B cell (primary cell): ENCODE results near the gene KHNYN. TPM values are rescaled to one million over a fixed set of nuclear protein-coding genes. Genes with fewer than 3 reads are reported as not detected.
"Not testable (repeated sequence)": the region's sequence is repeated elsewhere in the genome, so short reads cannot be mapped to it uniquely, and the experiment has no call there.

Experiments used
- ATAC-seq: fragments of 200-7000 bp; cut with Tn5 transposase; one replicate; pipeline ENCODE4 v1.10.0; 2021; ENCODE audit warnings: low read depth, mild to moderate bottlenecking, moderate number of reproducible peaks, moderate library complexity
- CTCF ChIA-PET: fragments of 350-600 bp; sonication (Branson Sonifier 250); formaldehyde crosslinking; loops from one replicate; lab custom pipeline; 2021; ENCODE audit warnings: antibody characterized with exemption, inconsistent platforms; lab: Charles Lee
- POLR2A ChIA-PET: fragments of 350-600 bp; sonication (Branson Sonifier 250); formaldehyde crosslinking; loops from one replicate; lab custom pipeline; 2021; ENCODE audit warnings: antibody characterized with exemption; lab: Charles Lee
- DNase-seq: peaks from one replicate; pipeline ENCODE4 v3.0.0; 2013
- H2AFZ ChIP-seq: 2 replicates; pipeline ENCODE4 v1.6.1; 2012; ENCODE audit warnings: mild to moderate bottlenecking, low read depth, low read length; ENCODE audit not compliant: insufficient read depth, poor library complexity, severe bottlenecking
- H3K27ac ChIP-seq, 2 donors: 1 replicate in 1 of 2; 2 replicates in 1 of 2; pipeline ENCODE4 v1.5.1; 2012 to 2013; ENCODE audit warnings: low read length in 2 of 2, mild to moderate bottlenecking in 2 of 2, moderate library complexity in 1 of 2
- H3K27me3 ChIP-seq, 4 experiments: fragments of 200-600 bp in 1 of 4; sonication (generic) in 1 of 4; replicated peaks in 1 of 4; 1 replicate in 2 of 4; 2 replicates in 2 of 4; pipeline versions ENCODE4 v1.6.1 to v1.7.0; 2013 to 2016; ENCODE audit warnings: low read length in 3 of 4, mild to moderate bottlenecking in 2 of 4, mixed read lengths in 1 of 4, moderate library complexity in 1 of 4; ENCODE audit not compliant: insufficient read depth in 4 of 4, control insufficient read depth in 3 of 4; ENCODE audit errors: control extremely low read depth in 1 of 4
- H3K36me3 ChIP-seq, 2 experiments: replicated peaks in 1 of 2; 1 replicate in 1 of 2; 2 replicates in 1 of 2; pipeline versions ENCODE4 v1.6.1 to v1.7.1; 2013; ENCODE audit warnings: low read length in 1 of 2; ENCODE audit not compliant: insufficient read depth in 2 of 2, control insufficient read depth in 1 of 2; ENCODE audit errors: control extremely low read depth in 1 of 2, extremely low read depth in 1 of 2
- H3K4me1 ChIP-seq, 2 donors: fragments of 200-600 bp in 1 of 2; sonication (generic) in 1 of 2; 1 replicate in 1 of 2; 2 replicates in 1 of 2; pipeline versions ENCODE4 v1.5.1 to v1.6.1; 2013 to 2017; ENCODE audit warnings: low read length in 2 of 2; ENCODE audit not compliant: control insufficient read depth in 2 of 2, insufficient read depth in 2 of 2
- H3K4me2 ChIP-seq: replicated peaks from 2 replicates; pipeline ENCODE3; 2012; ENCODE audit warnings: mild to moderate bottlenecking, low read depth, low read length; ENCODE audit not compliant: poor library complexity, severe bottlenecking
- H3K4me3 ChIP-seq, 5 experiments: fragments of 200-600 bp in 1 of 5; sonication (generic) in 1 of 5; 1 replicate in 3 of 5; 2 replicates in 2 of 5; pipeline versions ENCODE4 v1.5.1 to v1.7.0; 2011 to 2016; ENCODE audit warnings: low read length in 4 of 5, mild to moderate bottlenecking in 4 of 5, low read depth in 2 of 5, control low read depth in 1 of 5, moderate library complexity in 1 of 5; ENCODE audit not compliant: insufficient read depth in 1 of 5; ENCODE audit errors: control extremely low read depth in 1 of 5, extremely low read depth in 1 of 5
- H3K79me2 ChIP-seq: fragments of 200-600 bp; sonication (generic); one replicate; pipeline ENCODE4 v1.6.0; 2016; ENCODE audit warnings: low read length; ENCODE audit not compliant: control insufficient read depth, insufficient read depth
- H3K9ac ChIP-seq: fragments of 200-600 bp; sonication (generic); 2 replicates; pipeline ENCODE4 v1.6.1; 2017; ENCODE audit warnings: mild to moderate bottlenecking, low read length, moderate library complexity
- H3K9me3 ChIP-seq, 3 donors: one replicate each; pipeline versions ENCODE4 v1.6.1 to v1.7.1; 2013; ENCODE audit warnings: low read length in 2 of 3; ENCODE audit not compliant: control insufficient read depth in 2 of 3, insufficient read depth in 1 of 3; ENCODE audit errors: control extremely low read depth in 1 of 3
- H4K20me1 ChIP-seq: 2 replicates; pipeline ENCODE4 v1.6.0; 2012; ENCODE audit warnings: mild to moderate bottlenecking, low read length; ENCODE audit not compliant: insufficient read depth, control insufficient read depth, poor library complexity, severe bottlenecking
- H3K27ac Mint-ChIP-seq: one replicate; pipeline ENCODE4 v1.8.0; 2021; ENCODE audit warnings: mixed read lengths
- H3K27me3 Mint-ChIP-seq: one replicate; pipeline ENCODE4 v1.8.0; 2021; ENCODE audit warnings: mixed read lengths
- H3K4me1 Mint-ChIP-seq: one replicate; pipeline ENCODE4 v1.8.0; 2021; ENCODE audit warnings: mixed read lengths
- H3K4me3 Mint-ChIP-seq: one replicate; pipeline ENCODE4 v1.8.0; 2021; ENCODE audit warnings: mixed read lengths
- H3K9me3 Mint-ChIP-seq: one replicate; pipeline ENCODE4 v1.8.0; 2022; ENCODE audit warnings: mixed read lengths; ENCODE audit not compliant: insufficient read depth
- EZH2 ChIP-seq: IDR thresholded peaks from 2 replicates; pipeline ENCODE4 v1.6.1; 2012; ENCODE audit warnings: borderline replicate concordance, low read depth, mild to moderate bottlenecking, moderate library complexity, low read length; ENCODE audit not compliant: insufficient read depth, poor library complexity, severe bottlenecking
- WGBS: methylation state at CpG from one replicate; pipeline ENCODE4 v1.1.5; 2013; ENCODE audit warnings: missing lambda C conversion rate; ENCODE audit not compliant: insufficient coverage; 5-methylcytosine and 5-hydroxymethylcytosine counted together
- intact Hi-C: fragments of 100-400 bp; cut with micrococcal nuclease; formaldehyde crosslinking; loops from one replicate; pipeline ENCODE4 v1.10.0; 2022
- polyA plus RNA-seq: library from polyadenylated mRNA; depleted of rRNA; stranded (reverse); fragments of >200 nt; gene quantifications from 2 replicates; pipeline ENCODE4 v1.2.3, GENCODE V29; 2012
- total RNA-seq, 2 donors: library from RNA; stranded (reverse); fragments of 120-200 nt in 1 of 2; gene quantifications; 1 replicate in 1 of 2; 2 replicates in 1 of 2; pipeline versions ENCODE4 v1.2.3 to v1.2.4, GENCODE V29; 2013 to 2022
- TF ChIP-seq, protein P1 (sequence below): fragments of 200-600 bp; IDR thresholded peaks from one replicate; pipeline ENCODE4 v1.8.0; 2022; ENCODE audit warnings: antibody characterized with exemption, mild to moderate bottlenecking

The KHNYN gene
- total and polyA plus RNA-seq, 2 donors (not counting 1 experiment from before 2014, with no cell fraction given) = 74.4 to 184 TPM

DNA sequence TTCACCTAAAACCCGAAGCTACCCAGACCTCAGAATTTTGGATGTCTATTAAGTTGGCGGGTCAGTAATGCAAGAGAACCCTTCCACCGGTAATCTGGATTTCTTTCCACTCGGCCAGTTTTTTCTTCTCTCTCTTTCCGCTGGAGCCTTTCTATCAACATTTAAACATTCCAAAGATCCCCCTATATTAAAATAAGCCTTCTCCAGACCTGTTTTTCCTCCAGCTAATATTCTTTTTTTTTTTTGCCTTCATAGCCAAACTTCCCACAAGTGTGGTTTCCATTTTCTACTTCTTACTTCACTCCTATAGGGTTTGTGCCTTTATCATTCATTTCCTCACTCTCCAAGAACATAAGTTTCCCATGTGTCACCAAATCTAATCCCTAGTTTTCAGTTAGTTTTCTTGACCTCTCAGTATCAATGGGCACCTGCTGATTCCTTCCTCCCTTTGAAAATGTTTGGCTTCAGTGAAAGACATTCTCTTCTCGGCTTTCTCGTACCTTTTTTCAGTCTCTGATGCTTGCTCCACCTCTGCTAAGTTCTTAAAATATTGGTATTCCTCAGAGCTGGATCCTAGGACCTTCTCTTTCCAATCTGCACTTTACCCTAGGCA, 13.4 kb downstream of the KHNYN start:
- no peak for ATAC-seq
- peak overlapping the region; percentile 86 for H3K4me2 ChIP-seq
- H3K4me3 Mint-ChIP-seq = peak overlapping the region; percentile 97
- TF ChIP-seq EZH2 = no peak
- TF ChIP-seq, protein P1, sequence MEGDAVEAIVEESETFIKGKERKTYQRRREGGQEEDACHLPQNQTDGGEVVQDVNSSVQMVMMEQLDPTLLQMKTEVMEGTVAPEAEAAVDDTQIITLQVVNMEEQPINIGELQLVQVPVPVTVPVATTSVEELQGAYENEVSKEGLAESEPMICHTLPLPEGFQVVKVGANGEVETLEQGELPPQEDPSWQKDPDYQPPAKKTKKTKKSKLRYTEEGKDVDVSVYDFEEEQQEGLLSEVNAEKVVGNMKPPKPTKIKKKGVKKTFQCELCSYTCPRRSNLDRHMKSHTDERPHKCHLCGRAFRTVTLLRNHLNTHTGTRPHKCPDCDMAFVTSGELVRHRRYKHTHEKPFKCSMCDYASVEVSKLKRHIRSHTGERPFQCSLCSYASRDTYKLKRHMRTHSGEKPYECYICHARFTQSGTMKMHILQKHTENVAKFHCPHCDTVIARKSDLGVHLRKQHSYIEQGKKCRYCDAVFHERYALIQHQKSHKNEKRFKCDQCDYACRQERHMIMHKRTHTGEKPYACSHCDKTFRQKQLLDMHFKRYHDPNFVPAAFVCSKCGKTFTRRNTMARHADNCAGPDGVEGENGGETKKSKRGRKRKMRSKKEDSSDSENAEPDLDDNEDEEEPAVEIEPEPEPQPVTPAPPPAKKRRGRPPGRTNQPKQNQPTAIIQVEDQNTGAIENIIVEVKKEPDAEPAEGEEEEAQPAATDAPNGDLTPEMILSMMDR = no peak
- H3K36me3 ChIP-seq = peaks cover 0 to 27% of the 10 kb centered on the region in 2 experiments
- no peaks in the 10 kb centered on the region for H3K27me3 ChIP-seq
- H4K20me1 ChIP-seq = peaks cover 37% of the 10 kb centered on the region
- H3K27ac Mint-ChIP-seq = peak overlapping the region; percentile 98
- intact Hi-C loops = loop anchor here (2.0 to 5.0 kb wide), 5 partner anchors 296 to 1142 kb away; partner anchors contain the start of genes AP1G2, DCAF11, NRL and PABPN1
- H3K9me3 ChIP-seq = no peaks in the 10 kb centered on the region
- no peak for DNase-seq
- H3K9me3 Mint-ChIP-seq = no peaks in the 10 kb centered on the region
- 17% methylated on average over 6 of the region's 7 CpGs for WGBS
- POLR2A ChIA-PET = interaction anchor here (0.7 to 2.2 kb wide), 3 partner anchors 12 to 201 kb away, joined by 7 to 18 read pairs (median 7); partner anchors contain the start of genes CBLN3, KHNYN and TINF2
- H3K4me3 ChIP-seq = peak overlapping the region; percentile 63 to 98 (median 94)
- H3K79me2 ChIP-seq = peaks cover 24% of the 10 kb centered on the region
- H3K4me1 ChIP-seq = peaks cover 15 to 25% of the 10 kb centered on the region in 2 donors
- CTCF ChIA-PET = interaction anchor here (1.4 to 5.0 kb wide), 3 partner anchors 12 to 110 kb away, joined by 5 to 56 read pairs (median 37); partner anchors contain the start of genes CBLN3 and KHNYN
- no peaks in the 10 kb centered on the region for H3K27me3 Mint-ChIP-seq
- H3K27ac ChIP-seq = peak overlapping the region; percentile 96
- H3K9ac ChIP-seq = peak overlapping the region; percentile 61
- H2AFZ ChIP-seq = peak overlapping the region; percentile 64
- peaks cover 42% of the 10 kb centered on the region for H3K4me1 Mint-ChIP-seq

DNA sequence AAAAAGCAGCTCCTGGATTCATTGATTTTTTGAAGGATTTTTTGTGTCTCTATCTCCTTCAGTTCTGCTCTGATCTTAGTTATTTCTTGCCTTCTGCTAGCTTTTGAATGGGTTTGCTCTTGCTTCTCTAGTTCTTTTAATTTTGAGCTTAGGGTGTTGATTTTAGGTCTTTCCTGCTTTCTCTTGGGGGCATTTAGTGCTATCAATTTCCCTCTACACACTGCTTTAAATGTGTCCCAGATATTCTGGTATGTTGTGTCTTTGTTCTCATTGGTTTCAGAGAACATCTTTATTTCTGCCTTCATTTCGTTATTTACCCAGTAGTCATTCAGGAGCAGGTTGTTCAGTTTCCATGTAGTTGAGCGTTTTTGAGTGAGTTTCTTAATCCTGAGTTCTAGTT, 21.1 kb downstream of the KHNYN start:
- ATAC-seq, H3K79me2 ChIP-seq, H3K9ac ChIP-seq, H3K27ac Mint-ChIP-seq, H3K27me3 Mint-ChIP-seq, H3K4me3 ChIP-seq, H3K27ac ChIP-seq, H3K4me2 ChIP-seq, H3K36me3 ChIP-seq, H3K9me3 Mint-ChIP-seq, H3K4me1 ChIP-seq, intact Hi-C loops, H2AFZ ChIP-seq, H3K27me3 ChIP-seq, CTCF ChIA-PET, H3K4me1 Mint-ChIP-seq, H3K4me3 Mint-ChIP-seq, H4K20me1 ChIP-seq, POLR2A ChIA-PET, DNase-seq, H3K9me3 ChIP-seq: not testable (repeated sequence)
- WGBS = no CpG with 5 or more reads among the region's 2 CpGs
